Transverse colon (tissue), 4 donors: Measurements from ENCODE around the gene KAZN. TPM values are rescaled to one million over a fixed set of nuclear protein-coding genes. Genes with fewer than 3 reads are reported as not detected.

Experiments
- DNase-seq: peaks from one replicate; pipeline ENCODE4 v3.0.0-alpha.2; 2019
- H3K27ac ChIP-seq, 4 donors: fragments of 200-600 bp; sonication (generic); 2 replicates each; pipeline ENCODE4 v1.5.1; 2016 to 2018; ENCODE audit warnings: inconsistent platforms in 4 of 4
- H3K27me3 ChIP-seq: fragments of 200-600 bp; sonication (generic); 2 replicates; pipeline ENCODE4 v1.5.1; 2017; ENCODE audit warnings: inconsistent platforms
- H3K36me3 ChIP-seq, 4 donors: fragments of 200-600 bp; sonication (generic); 2 replicates each; pipeline ENCODE4 v1.5.1; 2017 to 2019; ENCODE audit warnings: inconsistent platforms in 4 of 4
- H3K4me1 ChIP-seq, 4 donors: fragments of 200-600 bp; sonication (generic); 2 replicates each; pipeline ENCODE4 v1.5.1; 2017 to 2020; ENCODE audit warnings: inconsistent platforms in 4 of 4
- H3K4me3 ChIP-seq, 4 donors: fragments of 200-600 bp; sonication (generic); 1 replicate in 1 of 4; 2 replicates in 3 of 4; pipeline versions ENCODE4 v1.5.1 to v1.6.1; 2017 to 2019; ENCODE audit warnings: inconsistent platforms in 4 of 4
- H3K9me3 ChIP-seq, 2 donors: fragments of 200-600 bp; sonication (generic); 2 replicates each; pipeline ENCODE4 v1.5.1; 2017 to 2019; ENCODE audit warnings: inconsistent platforms in 2 of 2
- CTCF ChIP-seq, 5 experiments: fragments of 200-600 bp in 3 of 5; fragments of 450-650 bp in 2 of 5; sonication (generic) in 3 of 5; IDR thresholded peaks; 1 replicate in 2 of 5; 2 replicates in 3 of 5; pipeline ENCODE4 v1.5.1; 2016 to 2017; ENCODE audit warnings: antibody characterized with exemption in 5 of 5, inconsistent platforms in 3 of 5, mild to moderate bottlenecking in 2 of 5, moderate library complexity in 1 of 5
- EP300 ChIP-seq: sonication (generic); formaldehyde crosslinking; IDR thresholded peaks from one replicate; pipeline ENCODE4 v1.6.1; 2017; ENCODE audit warnings: antibody characterized with exemption, low read depth
- POLR2A ChIP-seq: fragments of 450-650 bp; IDR thresholded peaks from one replicate; pipeline ENCODE4 v1.6.1; 2016; ENCODE audit warnings: antibody characterized with exemption, mild to moderate bottlenecking, moderate library complexity
- POLR2AphosphoS5 ChIP-seq, 3 donors: sonication (generic); formaldehyde crosslinking; IDR thresholded peaks; one replicate each; pipeline ENCODE4 v1.6.1; 2016; ENCODE audit warnings: antibody characterized with exemption in 3 of 3
- WGBS, 2 donors: methylation state at CpG; one replicate each; pipeline ENCODE4 v1.1.5; 2018; ENCODE audit warnings: low coverage in 1 of 2; 5-methylcytosine and 5-hydroxymethylcytosine counted together
- in situ Hi-C, 4 donors: fragments of 200-750 bp; cut with MboI; loops; one replicate each; pipeline versions ENCODE4 v1.15.0 to v1.15.1; 2017; ENCODE audit warnings: low sequenced_read_pairs in 3 of 4, low pct_ligation_motif_present in 1 of 4, low pct_unique_long_range_greater_than_20kb in 1 of 4
- intact Hi-C: fragments of 100-400 bp; cut with DNase I; formaldehyde crosslinking; loops from one replicate; pipeline ENCODE4 v1.15.1; 2023; ENCODE audit warnings: low total_unique reads
- total RNA-seq, 4 donors: library from RNA; depleted of rRNA; stranded (reverse); fragments of >200 nt; gene quantifications; one replicate each; pipeline ENCODE4 v1.1.0, GENCODE V29; 2016

Gene KAZN
- total RNA-seq, 4 donors from 2014 or later: 12.0 to 17.1 (median 16.2) TPM

DNA sequence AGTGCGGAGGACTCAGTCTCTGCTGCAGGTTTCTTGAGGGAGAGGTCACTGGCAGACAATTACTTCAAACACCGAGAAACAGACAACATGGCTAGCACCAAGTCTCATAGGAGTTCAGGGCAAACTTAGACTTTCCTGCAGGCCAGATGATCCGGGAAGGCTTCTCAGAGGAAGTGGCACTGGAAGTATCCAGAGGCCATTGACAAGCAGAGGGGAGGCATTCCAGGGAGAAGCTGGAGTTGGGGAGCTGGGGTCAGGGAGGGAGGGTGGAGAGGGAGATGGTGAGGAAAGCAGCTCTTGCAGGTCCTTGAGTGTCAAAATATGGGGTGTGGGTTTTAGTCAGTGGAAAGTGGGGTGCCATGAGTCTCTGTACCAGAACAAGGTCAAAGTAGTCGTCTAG is 147.9 kb downstream of the KAZN start:
- no peak overlapping the region for H3K4me3 ChIP-seq
- no peak for TF ChIP-seq EP300
- TF ChIP-seq POLR2A: no peak
- TF ChIP-seq POLR2AphosphoS5 (IDR thresholded peaks at IDR 0.05): no peak
- TF ChIP-seq CTCF (IDR thresholded peaks at IDR 0.05): no peak
- no peaks in the 10 kb centered on the region for H3K36me3 ChIP-seq
- H3K9me3 ChIP-seq: no peaks in the 10 kb centered on the region
- H3K27me3 ChIP-seq: no peaks in the 10 kb centered on the region
- H3K27ac ChIP-seq: no peak overlapping the region
- no peaks in the 10 kb centered on the region for H3K4me1 ChIP-seq
- intact Hi-C loops: no loop called here
- DNase-seq: no peak
- in situ Hi-C loops: loop anchor here in 1 of 4 donors (25.0 kb wide), 1 partner anchor 634 kb away; no protein-coding TSS in a partner anchor
- 80 to 81% methylated on average over 1 to 4 of the region's 4 CpGs for WGBS, 2 donors

- H3K27me3 ChIP-seq: no peaks in the 10 kb centered on the region
- H3K27ac ChIP-seq: no peak overlapping the region
- intact Hi-C loops: no loop called here
- no peaks in the 10 kb centered on the region for H3K9me3 ChIP-seq
- H3K4me1 ChIP-seq: no peaks in the 10 kb centered on the region
- H3K4me3 ChIP-seq: no peak overlapping the region
- H3K36me3 ChIP-seq: no peaks in the 10 kb centered on the region
- DNase-seq: no peak
- TF ChIP-seq CTCF (IDR thresholded peaks at IDR 0.05): no peak
- TF ChIP-seq EP300: no peak
- TF ChIP-seq POLR2AphosphoS5 (IDR thresholded peaks at IDR 0.05): no peak
- TF ChIP-seq POLR2A: no peak
- WGBS, 2 donors: 95% methylated on average over 4 to 5 of the region's 5 CpGs
- in situ Hi-C loops: loop anchor here in 1 of 4 donors (25.0 kb wide), 1 partner anchor 636 kb away; no protein-coding TSS in a partner anchor
These were observed 149.7 kb downstream of the KAZN start for GRCh38 chr1:14748151-14748550.

- intact Hi-C loops: no loop called here
- Histone ChIP-seq H3K9me3 (no peaks in the 10 kb centered on the region), H3K27me3 (no peaks in the 10 kb centered on the region), H3K4me3 (no peak overlapping the region), H3K36me3 (no peaks in the 10 kb centered on the region), H3K4me1 (no peaks in the 10 kb centered on the region), H3K27ac (no peak overlapping the region)
- in situ Hi-C loops: loop anchor here in 1 of 4 donors (25.0 kb wide), 1 partner anchor 637 kb away; no protein-coding TSS in a partner anchor
- DNase-seq: no peak
- TF ChIP-seq POLR2A: no peak
- TF ChIP-seq CTCF (IDR thresholded peaks at IDR 0.05): no peak
- no peak for TF ChIP-seq EP300
- no peak for TF ChIP-seq POLR2AphosphoS5 (IDR thresholded peaks at IDR 0.05)
- 60% methylated on average over 2 of the region's 2 CpGs; no CpG with 5 or more reads in 1 of the 2 donors for WGBS, 2 donors
These were observed 150.5 kb downstream of the KAZN start for GRCh38 chr1:14748977-14749376.

DNA sequence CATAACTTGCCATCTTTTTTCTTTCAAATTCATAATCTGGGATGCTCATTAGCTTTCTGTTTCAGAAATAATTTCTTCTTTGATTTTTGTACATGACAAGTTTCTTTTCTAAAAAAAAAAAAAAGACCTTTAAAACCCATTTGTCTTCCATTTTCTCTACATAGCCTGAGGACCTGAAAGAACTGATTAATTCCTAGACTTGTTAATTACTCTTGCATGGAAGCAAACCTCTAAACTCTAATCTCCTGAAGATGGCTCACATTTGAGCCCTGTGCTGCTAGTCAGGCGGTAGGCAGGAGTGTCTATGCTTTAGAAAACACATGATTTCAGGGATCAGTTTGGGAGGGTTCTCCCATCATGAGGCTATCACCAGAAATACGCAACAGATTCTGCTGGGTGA is 152.0 kb downstream of the KAZN start:
- in situ Hi-C loops (no loop called here), intact Hi-C loops (no loop called here)
- WGBS, 2 donors: 87% methylated on average over 2 of the region's 2 CpGs; no CpG with 5 or more reads in 1 of the 2 donors
- Histone ChIP-seq H3K27me3 (no peaks in the 10 kb centered on the region), H3K9me3 (no peaks in the 10 kb centered on the region), H3K27ac (no peak overlapping the region), H3K4me1 (no peaks in the 10 kb centered on the region), H3K36me3 (no peaks in the 10 kb centered on the region), H3K4me3 (no peak overlapping the region)
- TF ChIP-seq POLR2AphosphoS5 (IDR thresholded peaks at IDR 0.05) (no peak), CTCF (IDR thresholded peaks at IDR 0.05) (no peak), EP300 (no peak), POLR2A (no peak)
- DNase-seq: no peak
